GM21423 (cell line): ENCODE results near the gene ZDHHC11B.
"Not testable (repeated sequence)": the region's sequence is repeated elsewhere in the genome, so short reads cannot be mapped to it uniquely, and the experiment has no call there.

Source experiments
- ATAC-seq: cut with Tn5 transposase; IDR thresholded peaks from one replicate; pipeline ENCODE4 v1.9.1; 2021; ENCODE audit warnings: mild to moderate bottlenecking, moderate library complexity; ENCODE audit not compliant: unreplicated experiment

The ZDHHC11B gene

DNA sequence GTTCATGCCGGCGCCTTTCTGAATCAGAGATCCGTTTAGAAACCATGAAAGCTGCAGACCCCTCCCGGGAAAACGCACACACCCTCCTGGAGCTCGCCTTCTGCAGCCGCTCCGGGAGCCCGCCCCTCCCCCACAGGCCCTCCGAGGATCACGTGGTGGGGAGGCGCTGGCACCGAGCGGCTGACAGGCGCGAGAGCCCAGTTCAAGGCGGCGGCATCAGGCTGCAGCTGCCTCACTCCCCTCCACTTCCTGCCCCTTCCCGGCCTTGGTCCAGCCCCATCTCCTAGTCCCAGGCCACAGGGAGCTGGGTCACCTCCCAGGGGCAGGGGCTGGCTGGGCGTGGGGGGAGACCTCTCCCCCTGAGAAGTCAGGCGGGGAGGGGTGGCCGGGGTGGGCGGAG, 93.5 kb downstream of the ZDHHC11B start:
- not testable (repeated sequence) for ATAC-seq

DNA sequence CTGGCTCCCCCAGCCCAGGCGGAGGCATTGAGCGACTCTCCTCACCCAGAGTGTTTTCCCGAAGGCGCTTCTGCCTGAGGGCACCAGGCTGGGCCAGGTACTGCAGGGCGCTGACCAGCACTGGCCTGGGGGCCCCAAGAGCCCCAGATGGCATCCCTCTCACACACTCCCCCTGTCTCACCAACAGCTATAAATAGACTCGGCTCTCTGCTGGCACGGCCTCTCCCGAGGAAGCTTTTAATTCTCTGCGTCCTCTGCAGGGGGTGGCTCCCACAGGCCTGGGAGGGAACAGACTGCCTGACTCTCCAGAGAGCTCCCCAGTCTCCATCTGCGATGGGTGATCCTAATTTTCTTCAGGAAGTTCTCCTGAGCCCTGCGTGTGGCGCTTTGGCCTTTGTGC, 94.2 kb downstream of the ZDHHC11B start:
- ATAC-seq = not testable (repeated sequence)

DNA sequence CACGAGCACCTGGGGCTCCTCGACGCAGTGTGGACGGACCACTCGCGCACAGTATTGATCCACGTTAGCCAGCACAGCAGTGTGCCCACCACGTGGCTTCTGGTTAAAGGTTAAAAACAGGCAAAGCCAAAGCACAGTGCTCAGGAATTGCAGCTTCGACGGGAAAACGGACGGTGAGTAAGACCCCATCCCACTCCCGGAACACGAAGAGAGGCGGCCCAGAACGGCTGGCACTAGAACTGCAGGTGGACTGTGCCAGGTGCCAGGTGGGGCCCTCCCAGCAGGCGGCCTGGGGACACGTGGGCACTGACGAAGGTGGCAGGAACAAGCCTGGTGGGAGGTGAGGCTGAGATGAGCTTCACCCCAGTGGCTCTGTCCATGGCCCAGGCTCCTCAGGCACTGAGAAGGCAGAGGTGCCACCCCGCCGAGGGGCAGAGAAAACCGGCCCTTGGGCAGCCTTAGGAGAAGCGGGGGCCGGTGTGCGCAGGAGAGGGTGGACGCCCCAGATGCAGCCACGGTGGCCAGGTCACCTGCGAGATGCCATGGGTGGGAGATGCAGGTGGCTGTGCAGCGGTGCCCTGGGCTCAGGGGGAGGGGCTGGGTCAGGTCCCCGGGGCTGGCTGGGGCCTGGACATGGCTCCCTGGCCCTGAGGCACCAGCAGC, 96.0 kb downstream of the ZDHHC11B start:
- ATAC-seq = not testable (repeated sequence)

DNA sequence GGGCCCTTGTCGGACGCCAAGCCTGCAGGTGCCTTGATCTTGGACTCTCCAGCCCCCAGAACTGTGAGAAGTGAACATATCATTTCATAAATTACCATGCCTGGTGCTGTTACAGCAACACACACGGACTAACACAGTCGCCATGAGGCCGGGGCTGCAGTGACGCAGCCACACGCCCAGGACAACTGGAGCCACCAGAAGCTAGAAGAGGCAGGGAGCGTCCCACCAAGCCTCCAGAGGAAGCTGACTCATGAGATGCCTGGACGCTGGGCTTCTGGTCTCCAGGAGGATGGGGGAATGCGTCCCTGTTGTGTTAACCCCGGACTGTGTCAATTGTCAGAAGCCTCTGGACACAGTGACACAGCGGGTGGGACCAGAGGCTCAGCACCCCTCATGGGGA, 97.6 kb downstream of the ZDHHC11B start:
- ATAC-seq = not testable (repeated sequence)

DNA sequence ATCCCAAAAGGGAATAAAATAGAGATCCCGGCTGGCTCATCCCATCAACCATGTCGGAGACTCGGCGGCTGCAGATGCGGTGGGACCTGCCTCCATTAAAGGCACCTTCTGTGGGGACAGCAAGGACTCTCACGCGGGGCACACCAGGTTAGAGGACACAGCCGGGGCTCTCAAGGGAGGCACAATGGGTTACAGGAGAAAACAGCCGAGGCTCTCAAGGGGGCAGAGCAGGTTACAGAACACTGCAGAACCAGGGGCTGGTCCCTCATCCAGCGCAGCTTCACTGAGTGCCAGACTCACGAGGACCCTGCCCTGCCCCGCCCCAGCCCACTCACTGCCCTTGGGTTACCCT, 98.4 kb downstream of the ZDHHC11B start:
- ATAC-seq = not testable (repeated sequence)

DNA sequence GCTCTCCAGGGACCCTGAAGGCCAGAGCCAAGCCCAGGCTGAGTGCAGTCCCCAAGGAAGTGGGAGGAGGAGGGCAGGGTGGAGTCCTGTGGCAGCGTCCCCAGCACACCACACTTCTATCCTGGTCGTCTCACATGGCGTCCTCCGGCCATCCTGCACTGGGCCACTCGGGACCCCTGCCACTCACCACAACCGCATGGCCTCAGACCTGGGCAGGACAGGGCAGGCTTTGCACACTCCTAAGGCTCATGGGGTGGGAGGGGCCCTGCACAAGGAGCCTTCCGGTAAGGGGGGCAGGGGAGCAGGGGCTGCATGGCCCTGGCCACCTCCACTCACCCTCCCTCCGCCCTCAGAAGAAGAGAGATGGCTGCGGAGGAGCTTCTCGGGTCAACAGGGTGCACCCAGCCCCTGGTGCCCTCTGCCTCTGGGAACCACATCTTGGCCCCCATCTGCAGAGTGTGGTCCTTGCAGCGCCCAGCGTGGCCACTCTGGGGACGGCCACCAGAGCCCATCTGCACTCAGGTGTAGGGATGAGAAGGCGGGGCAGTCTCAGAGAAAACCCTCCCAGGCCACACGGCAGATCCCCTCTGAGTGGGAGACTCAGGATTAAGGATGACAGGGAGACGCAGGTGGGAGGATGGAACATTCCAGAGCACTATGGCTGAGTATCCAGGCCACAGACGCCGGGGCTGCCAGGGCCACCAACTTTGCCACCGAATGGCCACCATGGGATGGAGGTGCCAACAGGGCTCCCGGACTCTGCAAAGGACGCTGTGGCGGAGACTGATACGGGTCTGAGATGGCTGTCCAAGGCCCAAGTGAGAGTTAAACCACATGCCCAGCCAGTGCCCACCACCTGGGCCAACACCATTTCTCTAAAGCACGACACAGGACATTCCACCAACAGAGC, 99.0 kb downstream of the ZDHHC11B start:
- ATAC-seq = no peak

DNA sequence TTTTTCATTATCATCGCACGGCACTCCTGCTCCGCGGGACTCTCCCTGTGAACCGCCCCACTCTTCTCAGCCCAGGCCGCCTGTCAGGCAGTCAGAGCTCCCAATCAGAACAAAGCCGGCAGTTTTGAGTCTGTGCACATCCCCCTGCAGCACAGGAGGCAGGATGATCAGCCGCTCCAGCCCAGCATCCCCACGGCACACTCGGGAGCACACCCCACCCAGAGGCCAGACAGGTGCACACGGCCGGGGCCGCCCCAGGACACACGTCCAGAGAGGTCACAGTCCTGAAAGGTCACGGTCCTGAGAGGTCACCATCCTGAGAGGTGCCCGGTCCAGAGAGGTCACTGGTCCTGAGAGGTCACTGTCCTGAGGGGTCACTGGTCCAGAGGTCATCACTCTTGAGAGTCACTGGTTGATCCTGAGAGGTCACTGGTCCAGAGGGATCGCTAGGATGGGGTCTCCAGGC, 99.7 kb downstream of the ZDHHC11B start:
- ATAC-seq = no peak

DNA sequence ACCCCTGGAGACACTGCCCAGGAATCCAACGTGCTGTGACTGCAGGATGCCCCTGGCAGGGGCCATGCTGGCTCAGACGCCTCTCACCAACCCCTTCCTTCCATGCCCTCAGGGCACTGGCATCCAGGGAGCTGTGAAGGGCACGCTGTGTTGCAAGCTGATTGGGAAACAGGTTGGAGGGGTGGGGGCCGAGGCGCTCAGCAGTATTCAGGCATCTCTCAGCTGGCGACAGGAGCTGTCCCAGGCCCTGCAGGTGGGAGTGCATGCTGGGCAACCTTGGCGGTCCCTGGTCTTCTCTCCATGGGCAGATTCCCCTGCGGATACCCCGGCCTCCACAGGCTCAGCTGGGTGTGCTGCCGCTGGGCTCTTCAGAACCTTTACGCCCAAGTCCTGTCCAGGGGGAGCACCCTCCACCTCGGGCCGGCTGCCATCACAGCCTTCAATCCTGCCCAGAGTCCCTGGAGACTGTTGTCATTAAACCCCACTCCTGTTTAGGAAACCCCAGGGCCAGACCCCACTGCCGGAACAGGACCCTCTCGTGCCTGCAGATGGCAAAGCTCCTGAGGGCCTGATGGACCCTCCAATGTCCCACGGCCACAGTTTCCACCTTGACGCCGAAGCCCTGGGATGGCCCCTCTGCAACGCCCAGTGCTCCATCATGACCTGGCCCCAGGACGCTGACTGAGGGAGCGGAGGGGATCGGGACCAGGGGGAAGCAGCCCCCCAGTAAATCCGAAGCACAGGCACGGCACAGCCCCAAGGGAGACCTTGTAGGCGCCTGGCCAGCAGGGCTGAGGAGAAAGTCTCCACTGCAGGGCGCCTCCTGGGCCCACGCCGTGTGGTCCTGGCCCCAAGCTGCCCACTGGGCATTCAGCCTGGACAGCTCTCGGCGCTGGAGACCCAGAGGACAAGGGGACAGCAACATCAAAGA, 100.7 kb downstream of the ZDHHC11B start:
- ATAC-seq = no peak

DNA sequence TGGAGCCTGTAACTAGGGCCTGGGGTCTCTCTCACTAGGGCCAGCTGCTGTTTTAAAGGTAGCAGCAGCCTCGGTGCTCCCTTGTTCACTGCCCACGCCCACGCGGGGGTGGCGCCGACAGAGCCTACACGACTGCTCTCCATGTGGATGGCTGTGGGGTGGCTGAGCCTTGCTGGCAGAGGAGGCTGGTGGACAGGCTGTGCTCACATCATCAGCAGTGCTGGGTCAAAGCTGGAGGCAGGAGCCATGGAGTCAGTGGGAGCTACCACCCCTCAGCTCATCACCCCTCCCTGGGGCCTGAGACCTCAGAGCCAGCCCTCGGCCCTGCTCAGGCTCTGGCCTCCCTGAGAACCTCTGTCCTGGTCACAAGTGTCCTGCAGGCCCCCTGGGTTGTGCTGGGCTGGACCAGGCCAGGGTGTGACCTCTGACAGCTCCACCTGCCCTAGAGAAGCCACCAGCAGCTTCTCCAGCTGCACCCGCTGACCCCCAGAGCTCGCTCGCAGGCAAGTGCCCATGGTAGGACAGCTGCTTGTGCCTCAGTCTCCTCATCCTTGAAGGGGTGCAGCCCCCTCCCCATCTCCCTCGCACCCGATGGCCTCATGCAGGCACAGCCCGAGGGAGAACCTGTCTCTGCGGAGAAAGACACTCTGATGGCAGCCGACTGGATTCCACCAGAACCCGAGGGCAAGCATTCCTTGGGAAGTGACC, 101.7 kb downstream of the ZDHHC11B start:
- ATAC-seq = not testable (repeated sequence)

DNA sequence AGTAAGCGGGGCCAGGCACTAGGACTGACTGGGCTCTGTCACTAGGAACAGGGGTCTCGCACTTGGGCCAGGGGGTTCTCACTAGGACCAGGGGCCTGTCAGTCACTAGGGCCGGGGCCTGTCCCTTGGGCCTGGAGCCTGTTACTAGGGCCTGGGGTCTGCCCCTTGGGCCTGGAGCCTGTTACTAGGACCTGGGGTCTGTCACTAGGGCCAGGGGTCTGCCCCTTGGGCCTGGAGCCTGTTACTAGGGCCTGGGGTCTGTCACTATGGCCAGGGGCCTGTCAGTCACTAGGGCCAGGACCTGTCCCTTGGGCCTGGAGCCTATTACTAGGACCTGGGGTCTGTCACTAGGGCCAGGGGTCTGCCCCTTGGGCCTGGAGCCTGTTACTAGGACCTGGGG, 102.3 kb downstream of the ZDHHC11B start:
- ATAC-seq = not testable (repeated sequence)

DNA sequence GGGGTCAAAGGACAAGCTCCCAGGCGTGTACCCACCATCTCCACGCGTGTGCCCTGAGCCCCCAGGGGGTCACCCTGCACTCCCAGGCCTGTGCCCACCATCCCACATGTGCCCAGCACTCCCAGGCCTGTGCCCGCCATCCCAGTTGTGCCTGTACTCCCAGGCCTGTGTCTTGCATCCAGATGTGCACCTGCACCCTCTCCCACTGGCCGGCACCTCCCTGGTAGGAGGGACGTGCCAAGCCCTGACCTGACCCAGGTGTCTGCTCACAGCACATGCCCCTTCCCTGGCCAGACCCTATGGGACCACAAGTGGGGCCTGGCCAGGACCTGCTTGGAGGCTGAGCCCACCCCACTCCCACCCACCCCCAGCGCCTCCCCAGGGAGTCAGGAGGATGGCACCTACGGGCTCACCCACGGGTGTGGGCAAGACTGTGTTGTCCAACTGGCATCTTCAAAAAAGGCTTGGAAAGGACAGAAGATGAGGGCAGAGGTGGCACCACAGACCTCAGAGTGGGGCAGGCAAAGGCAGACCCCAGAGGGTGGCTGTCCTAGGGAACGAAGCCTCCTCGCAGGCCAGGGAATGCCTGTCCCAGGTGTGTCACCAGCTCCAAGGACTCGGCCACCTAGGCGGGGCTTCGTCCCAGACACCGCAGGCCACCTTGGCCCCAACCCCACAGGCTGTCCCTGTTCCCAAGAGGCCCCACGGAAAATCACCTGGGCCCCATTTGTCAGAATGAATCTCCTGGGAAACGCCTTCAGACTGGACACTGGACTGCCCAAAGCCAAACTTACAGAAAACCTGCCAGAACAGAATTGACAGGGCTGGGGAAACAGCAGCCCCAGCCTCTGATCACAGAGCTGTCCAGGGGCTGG, 103.0 kb downstream of the ZDHHC11B start:
- not testable (repeated sequence) for ATAC-seq

DNA sequence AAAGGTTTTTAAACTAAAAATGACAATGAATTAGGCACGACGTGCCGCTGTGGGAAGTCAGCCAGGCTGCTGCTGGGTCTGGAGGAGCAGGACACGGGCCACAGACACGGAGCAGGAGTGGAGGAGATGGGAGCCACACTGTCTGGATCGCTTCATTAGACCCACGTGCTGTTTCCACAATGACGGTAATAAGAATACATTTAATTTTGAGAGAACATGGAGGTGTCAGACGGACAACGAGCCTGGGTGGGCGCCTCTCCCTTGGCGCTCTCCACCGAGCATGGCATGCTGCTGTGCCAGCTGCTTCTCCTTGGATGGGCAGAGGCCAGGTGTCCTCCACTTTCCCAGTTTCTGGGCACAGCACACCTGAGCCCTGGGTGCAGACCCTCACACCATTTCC, 103.7 kb downstream of the ZDHHC11B start:
- ATAC-seq = not testable (repeated sequence)

DNA sequence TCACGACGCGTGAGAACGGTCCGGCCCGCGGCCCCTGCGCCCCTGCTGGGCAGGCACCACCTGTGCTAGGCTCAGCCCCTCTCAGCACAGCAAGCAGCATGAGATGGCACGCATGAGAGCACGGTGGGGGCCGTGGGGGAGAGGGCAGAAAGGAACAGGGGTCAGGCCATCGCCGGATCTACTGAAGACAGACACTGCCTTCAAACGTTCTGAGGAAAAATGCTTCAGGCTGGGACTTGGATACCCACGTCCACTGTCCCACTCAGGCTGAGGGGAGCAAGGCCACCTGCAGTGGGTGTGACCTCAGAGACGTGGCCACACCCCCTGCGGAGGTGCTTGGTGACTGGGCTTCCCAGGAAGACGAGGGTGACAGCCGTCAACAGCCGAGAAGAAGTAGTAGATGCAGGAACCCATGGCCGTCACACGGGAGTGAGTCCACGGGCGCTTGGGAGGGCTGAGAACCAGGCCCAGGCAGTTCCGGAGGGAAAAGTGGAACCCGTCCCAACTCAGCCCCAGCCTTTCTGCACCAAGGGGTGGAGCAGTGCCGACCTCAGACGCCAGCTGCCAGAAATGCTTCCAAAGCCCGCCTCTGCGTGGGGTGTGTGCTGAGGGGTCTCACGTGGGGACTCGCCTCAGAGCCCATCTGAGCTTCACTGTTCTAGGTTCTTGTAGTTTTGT, 104.3 kb downstream of the ZDHHC11B start:
- not testable (repeated sequence) for ATAC-seq

DNA sequence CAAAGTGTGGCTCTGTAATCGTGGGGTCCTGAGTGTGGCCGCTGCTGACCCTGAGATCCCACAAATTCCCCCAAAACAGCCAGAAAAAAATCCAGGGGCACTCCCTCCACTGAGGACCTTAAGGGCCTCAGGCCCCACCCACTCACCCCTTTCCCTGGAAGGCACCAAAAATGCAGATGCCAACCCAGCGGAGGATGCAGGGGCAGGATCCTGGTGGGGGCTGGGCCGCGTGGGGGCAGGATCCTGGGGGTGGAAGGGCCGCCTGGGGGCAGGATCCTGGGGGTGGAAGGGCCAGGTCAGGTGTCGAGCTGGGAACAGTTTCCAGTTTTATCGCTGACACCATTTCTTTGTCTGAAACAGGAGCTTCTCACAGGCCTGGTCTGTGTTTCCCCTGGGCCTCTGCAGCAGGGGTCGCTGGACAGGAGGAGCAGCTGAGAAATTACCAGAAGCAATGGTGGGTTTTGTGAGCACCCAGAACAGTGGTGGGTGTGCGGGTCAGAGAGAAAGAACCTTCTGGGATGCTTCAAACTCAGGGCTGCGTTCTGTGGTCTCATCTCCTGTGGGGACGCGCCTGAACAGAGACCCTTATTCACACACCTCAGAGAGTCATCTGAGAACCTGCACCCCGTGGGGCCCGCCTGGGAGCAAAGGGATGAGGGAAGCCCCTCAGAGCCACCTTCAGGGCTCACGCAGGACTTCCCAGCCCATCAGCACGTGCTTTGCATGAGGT, 105.2 kb downstream of the ZDHHC11B start:
- ATAC-seq = not testable (repeated sequence)

DNA sequence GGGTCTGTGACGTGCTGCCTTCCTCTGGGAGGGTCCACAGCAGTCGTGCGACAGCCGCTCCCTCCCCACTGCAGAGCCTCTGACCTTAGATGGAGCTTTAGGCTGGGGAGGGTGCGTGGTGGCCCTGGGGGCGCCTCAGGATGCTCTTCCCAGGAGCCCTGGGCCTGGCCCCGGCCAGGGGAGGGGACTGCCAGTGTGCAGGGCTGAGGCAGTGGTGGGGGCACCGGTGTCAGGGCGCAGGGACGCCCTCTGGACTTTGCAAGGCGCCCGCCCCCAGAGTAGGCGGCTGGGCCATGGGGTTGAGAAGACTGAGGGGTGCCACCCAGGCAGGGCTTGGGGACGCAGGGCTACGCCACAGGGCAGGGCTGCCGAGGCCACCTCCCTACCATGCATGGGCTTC, 106.0 kb downstream of the ZDHHC11B start:
- ATAC-seq = not testable (repeated sequence)

DNA sequence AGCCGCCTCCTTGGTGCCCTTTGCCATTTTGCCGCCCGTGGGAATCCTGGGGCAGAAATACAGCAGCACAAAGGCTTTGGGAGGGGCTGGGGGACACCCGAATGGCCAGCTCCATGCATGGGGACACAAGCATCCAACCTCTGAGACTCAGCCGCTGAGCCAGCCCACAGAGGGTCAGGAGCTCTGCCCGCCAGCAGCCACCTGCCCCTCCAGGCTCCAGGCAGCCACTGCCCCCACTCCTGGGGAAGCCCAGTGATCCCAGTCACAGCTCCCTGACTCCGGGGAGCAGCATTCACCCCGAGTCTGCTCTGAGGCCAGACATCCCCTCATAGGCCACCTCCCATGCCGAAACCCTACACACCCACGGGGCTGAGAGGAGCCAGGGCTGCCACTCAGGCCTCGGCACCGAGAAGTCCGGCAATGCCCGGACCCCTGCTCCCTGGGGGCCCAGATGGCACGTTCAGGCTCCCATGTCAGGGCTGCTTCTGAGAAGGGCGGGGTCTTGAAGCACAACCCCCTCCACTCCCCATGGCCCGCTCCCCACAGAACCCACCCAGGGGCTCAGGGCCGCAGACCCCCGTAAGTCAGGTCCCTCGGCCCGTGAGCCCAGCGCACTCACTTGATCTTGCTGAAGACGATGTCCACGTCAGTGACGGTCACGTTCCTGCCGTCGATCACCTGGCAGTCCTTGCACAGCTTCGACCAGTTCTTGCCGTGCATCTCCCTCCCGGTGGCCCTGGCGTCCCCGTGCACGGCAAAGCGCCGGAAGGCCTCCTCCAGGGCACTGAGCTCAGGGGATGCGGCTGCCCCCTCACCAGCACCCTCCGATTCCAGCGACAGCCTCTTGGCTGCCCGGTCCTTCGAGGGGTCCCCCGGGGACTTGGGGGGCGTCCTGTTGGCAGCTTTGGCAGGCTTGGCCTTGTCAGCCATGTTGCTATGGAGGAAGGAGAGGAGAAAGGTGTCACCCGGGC, 107.1 kb downstream of the ZDHHC11B start:
- ATAC-seq = no peak

DNA sequence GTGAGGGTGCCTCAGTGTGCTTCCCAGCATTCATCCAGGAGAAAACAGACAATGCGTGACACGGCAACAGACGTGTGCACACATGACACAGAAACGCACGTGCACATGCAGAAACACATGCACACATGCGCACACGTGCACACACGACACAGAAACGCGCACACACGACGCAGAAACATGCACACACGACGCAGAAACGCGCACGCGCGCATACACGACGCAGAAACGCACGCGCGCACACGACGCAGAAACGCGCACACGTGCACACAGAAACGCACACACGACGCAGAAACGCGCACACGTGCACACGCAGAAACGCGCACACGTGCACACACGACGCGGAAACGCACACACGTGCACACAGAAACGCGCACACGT, 107.8 kb downstream of the ZDHHC11B start:
- ATAC-seq = no peak
